WTC11 (cell line): ENCODE data around the gene TMPRSS3. TPM values are rescaled to one million over a fixed set of nuclear protein-coding genes. Genes with fewer than 3 reads are reported as not detected.

Experiments
- ATAC-seq: fragments of 200-7000 bp; cut with Tn5 transposase; 2 replicates; pipeline ENCODE4 v1.10.0; 2021; ENCODE audit warnings: mild to moderate bottlenecking, moderate library complexity
- CTCF ChIA-PET: fragments of 300-600 bp; sonication (Branson Sonifier 250); formaldehyde crosslinking; loops from one replicate; lab custom pipeline; 2021; ENCODE audit warnings: antibody characterized with exemption; lab: Charles Lee
- POLR2A ChIA-PET: fragments of 350-600 bp; sonication (Branson Sonifier 250); formaldehyde crosslinking; loops from one replicate; lab custom pipeline; 2021; ENCODE audit warnings: antibody characterized with exemption; lab: Charles Lee
- DNase-seq: peaks from one replicate; pipeline ENCODE4 v3.0.0; 2021; ENCODE audit warnings: low spot score
- H3K27ac Mint-ChIP-seq: 2 replicates; pipeline ENCODE4 v1.8.0; 2021; ENCODE audit warnings: mixed read lengths
- H3K27me3 Mint-ChIP-seq: 2 replicates; pipeline ENCODE4 v1.8.0; 2021; ENCODE audit warnings: low read depth, mild to moderate bottlenecking, moderate library complexity, mixed read lengths
- H3K36me3 Mint-ChIP-seq: 2 replicates; pipeline ENCODE4 v1.8.0; 2021; ENCODE audit warnings: mixed read lengths
- H3K4me1 Mint-ChIP-seq: 2 replicates; pipeline ENCODE4 v1.8.0; 2022; ENCODE audit warnings: mixed read lengths
- H3K4me3 Mint-ChIP-seq: 2 replicates; pipeline ENCODE4 v1.8.0; 2021; ENCODE audit warnings: mild to moderate bottlenecking, moderate library complexity, mixed read lengths
- H3K9me3 Mint-ChIP-seq: 2 replicates; pipeline ENCODE4 v1.8.0; 2021; ENCODE audit warnings: mixed read lengths
- EMX1 ChIP-seq: fragments of 250-450 bp; sonication (Bioruptor Pico); IDR thresholded peaks from 2 replicates; pipeline ENCODE4 v1.8.0; 2021; ENCODE audit warnings: mild to moderate bottlenecking
- ETV6 ChIP-seq: sonication (generic); formaldehyde crosslinking; IDR thresholded peaks from 2 replicates; pipeline ENCODE4 v1.8.1; 2022; ENCODE audit warnings: mild to moderate bottlenecking, missing genetic modification reagents
- FOXK1 ChIP-seq: sonication (generic); formaldehyde crosslinking; IDR thresholded peaks from 2 replicates; pipeline ENCODE4 v1.8.0; 2022; ENCODE audit warnings: mild to moderate bottlenecking, moderate library complexity, missing genetic modification reagents
- MYBL2 ChIP-seq: sonication (generic); formaldehyde crosslinking; IDR thresholded peaks from 2 replicates; pipeline ENCODE4 v1.8.1; 2023; ENCODE audit warnings: mild to moderate bottlenecking, moderate library complexity, missing genetic modification reagents
- NFYB ChIP-seq: sonication (generic); formaldehyde crosslinking; conservative IDR thresholded peaks from 2 replicates; pipeline ENCODE4 v1.8.0; 2022; ENCODE audit warnings: low read depth, missing genetic modification reagents
- PRRX2 ChIP-seq: fragments of 250-450 bp; sonication (Bioruptor Pico); IDR thresholded peaks from 2 replicates; pipeline ENCODE4 v1.8.0; 2021; ENCODE audit warnings: mild to moderate bottlenecking
- RORB ChIP-seq: fragments of 250-450 bp; sonication (Bioruptor Pico); IDR thresholded peaks from 2 replicates; pipeline ENCODE4 v1.9.0; 2021; ENCODE audit warnings: mild to moderate bottlenecking
- SOX15 ChIP-seq: fragments of 250-450 bp; sonication (Bioruptor Pico); IDR thresholded peaks from 2 replicates; pipeline ENCODE4 v1.9.0; 2021; ENCODE audit warnings: mild to moderate bottlenecking
- ZNF671 ChIP-seq: fragments of 250-450 bp; sonication (Bioruptor Pico); IDR thresholded peaks from 2 replicates; pipeline ENCODE4 v1.8.0; 2021; ENCODE audit warnings: mild to moderate bottlenecking
- total RNA-seq: library from RNA; stranded (reverse); gene quantifications from 3 replicates; pipeline ENCODE4 v1.2.3, GENCODE V29; 2021
- TF ChIP-seq, protein P1 (sequence below): fragments of 200-600 bp; IDR thresholded peaks from 2 replicates; pipeline ENCODE4 v1.8.0; 2022; ENCODE audit warnings: antibody characterized with exemption
- TF ChIP-seq, protein P2 (sequence below): sonication (generic); formaldehyde crosslinking; IDR thresholded peaks from 2 replicates; pipeline ENCODE4 v1.8.1; 2022; ENCODE audit warnings: low read depth, missing genetic modification reagents, borderline replicate concordance
- TF ChIP-seq, protein P3 (sequence below): fragments of 250-450 bp; sonication (Bioruptor Pico); IDR thresholded peaks from 2 replicates; pipeline ENCODE4 v1.9.0; 2021; ENCODE audit warnings: moderate library complexity, mild to moderate bottlenecking, inconsistent platforms, borderline replicate concordance
- TF ChIP-seq, protein P4 (sequence below): sonication (generic); formaldehyde crosslinking; IDR thresholded peaks from 2 replicates; pipeline ENCODE4 v1.8.0; 2022; ENCODE audit warnings: mild to moderate bottlenecking, missing genetic modification reagents
- TF ChIP-seq, protein P5 (sequence below): sonication (generic); formaldehyde crosslinking; IDR thresholded peaks from 2 replicates; pipeline ENCODE4 v1.8.0; 2023; ENCODE audit warnings: mild to moderate bottlenecking, missing genetic modification reagents
- TF ChIP-seq, protein P6 (sequence below): sonication (generic); formaldehyde crosslinking; IDR thresholded peaks from 2 replicates; pipeline ENCODE4 v1.8.1; 2022; ENCODE audit warnings: missing genetic modification reagents, borderline replicate concordance
- TF ChIP-seq, protein P7 (sequence below): sonication (generic); formaldehyde crosslinking; IDR thresholded peaks from 2 replicates; pipeline ENCODE4 v1.8.0; 2023; ENCODE audit warnings: missing genetic modification reagents, mild to moderate bottlenecking, borderline replicate concordance

TMPRSS3 gene
- total RNA-seq, 1 experiment from 2014 or later: 0.39 TPM

DNA sequence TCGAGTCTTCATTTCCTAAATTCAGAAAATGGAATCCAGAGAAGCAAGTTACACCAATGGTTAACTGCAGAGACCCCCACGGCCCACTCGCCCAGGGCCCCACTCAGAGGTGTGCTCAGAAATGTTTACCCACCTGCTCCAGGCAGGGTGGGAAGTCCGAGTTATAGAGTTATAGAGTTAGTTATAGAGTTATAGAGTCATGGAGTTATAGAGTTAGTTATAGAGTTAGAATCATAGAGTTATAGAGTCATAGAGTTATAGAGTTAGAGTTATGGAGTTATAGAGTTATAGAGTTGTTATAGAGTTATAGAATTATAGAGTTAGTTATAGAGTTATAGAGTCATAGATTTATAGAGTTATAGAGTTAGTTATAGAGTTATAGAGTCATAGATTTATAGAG is 39.5 kb upstream of the TMPRSS3 start (continued):
- TF ChIP-seq RORB: no peak

DNA sequence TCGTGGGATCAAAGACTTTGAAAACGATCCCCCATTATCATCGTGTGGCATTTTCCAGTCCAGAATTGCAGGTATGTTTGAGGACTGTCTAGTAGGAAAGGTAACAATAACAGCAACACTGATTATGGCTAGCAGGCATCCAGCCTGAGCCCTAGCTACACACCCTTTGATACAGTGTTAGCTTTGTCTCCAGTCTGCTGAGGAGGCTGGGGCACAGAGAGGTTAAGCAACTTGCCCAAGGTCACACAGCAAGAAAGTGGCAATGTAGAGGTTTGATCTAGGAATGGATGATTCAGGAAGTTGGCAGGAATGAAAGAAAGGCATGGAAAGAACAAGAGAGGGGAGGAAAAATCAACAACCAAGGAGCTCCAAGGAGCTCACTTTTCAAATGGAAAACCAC is 39.0 kb upstream of the TMPRSS3 start:
- TF ChIP-seq, protein P1, sequence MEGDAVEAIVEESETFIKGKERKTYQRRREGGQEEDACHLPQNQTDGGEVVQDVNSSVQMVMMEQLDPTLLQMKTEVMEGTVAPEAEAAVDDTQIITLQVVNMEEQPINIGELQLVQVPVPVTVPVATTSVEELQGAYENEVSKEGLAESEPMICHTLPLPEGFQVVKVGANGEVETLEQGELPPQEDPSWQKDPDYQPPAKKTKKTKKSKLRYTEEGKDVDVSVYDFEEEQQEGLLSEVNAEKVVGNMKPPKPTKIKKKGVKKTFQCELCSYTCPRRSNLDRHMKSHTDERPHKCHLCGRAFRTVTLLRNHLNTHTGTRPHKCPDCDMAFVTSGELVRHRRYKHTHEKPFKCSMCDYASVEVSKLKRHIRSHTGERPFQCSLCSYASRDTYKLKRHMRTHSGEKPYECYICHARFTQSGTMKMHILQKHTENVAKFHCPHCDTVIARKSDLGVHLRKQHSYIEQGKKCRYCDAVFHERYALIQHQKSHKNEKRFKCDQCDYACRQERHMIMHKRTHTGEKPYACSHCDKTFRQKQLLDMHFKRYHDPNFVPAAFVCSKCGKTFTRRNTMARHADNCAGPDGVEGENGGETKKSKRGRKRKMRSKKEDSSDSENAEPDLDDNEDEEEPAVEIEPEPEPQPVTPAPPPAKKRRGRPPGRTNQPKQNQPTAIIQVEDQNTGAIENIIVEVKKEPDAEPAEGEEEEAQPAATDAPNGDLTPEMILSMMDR: no peak
- TF ChIP-seq FOXK1 (CRISPR knock-in tag) (no peak), ETV6 (CRISPR knock-in tag) (no peak), MYBL2 (no peak), PRRX2 (CRISPR knock-in tag) (no peak), NFYB (CRISPR knock-in tag) (no peak), ZNF671 (CRISPR knock-in tag) (no peak), EMX1 (no peak), SOX15 (no peak)
- TF ChIP-seq, protein P2, sequence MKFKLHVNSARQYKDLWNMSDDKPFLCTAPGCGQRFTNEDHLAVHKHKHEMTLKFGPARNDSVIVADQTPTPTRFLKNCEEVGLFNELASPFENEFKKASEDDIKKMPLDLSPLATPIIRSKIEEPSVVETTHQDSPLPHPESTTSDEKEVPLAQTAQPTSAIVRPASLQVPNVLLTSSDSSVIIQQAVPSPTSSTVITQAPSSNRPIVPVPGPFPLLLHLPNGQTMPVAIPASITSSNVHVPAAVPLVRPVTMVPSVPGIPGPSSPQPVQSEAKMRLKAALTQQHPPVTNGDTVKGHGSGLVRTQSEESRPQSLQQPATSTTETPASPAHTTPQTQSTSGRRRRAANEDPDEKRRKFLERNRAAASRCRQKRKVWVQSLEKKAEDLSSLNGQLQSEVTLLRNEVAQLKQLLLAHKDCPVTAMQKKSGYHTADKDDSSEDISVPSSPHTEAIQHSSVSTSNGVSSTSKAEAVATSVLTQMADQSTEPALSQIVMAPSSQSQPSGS: no peak
- TF ChIP-seq, protein P3, sequence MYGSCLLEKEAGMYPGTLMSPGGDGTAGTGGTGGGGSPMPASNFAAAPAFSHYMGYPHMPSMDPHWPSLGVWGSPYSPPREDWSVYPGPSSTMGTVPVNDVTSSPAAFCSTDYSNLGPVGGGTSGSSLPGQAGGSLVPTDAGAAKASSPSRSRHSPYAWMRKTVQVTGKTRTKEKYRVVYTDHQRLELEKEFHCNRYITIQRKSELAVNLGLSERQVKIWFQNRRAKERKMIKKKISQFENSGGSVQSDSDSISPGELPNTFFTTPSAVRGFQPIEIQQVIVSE (CRISPR knock-in tag): no peak
- TF ChIP-seq, protein P4, sequence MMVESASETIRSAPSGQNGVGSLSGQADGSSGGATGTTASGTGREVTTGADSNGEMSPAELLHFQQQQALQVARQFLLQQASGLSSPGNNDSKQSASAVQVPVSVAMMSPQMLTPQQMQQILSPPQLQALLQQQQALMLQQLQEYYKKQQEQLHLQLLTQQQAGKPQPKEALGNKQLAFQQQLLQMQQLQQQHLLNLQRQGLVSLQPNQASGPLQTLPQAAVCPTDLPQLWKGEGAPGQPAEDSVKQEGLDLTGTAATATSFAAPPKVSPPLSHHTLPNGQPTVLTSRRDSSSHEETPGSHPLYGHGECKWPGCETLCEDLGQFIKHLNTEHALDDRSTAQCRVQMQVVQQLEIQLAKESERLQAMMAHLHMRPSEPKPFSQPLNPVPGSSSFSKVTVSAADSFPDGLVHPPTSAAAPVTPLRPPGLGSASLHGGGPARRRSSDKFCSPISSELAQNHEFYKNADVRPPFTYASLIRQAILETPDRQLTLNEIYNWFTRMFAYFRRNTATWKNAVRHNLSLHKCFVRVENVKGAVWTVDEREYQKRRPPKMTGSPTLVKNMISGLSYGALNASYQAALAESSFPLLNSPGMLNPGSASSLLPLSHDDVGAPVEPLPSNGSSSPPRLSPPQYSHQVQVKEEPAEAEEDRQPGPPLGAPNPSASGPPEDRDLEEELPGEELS (CRISPR knock-in tag): no peak
- TF ChIP-seq, protein P5, sequence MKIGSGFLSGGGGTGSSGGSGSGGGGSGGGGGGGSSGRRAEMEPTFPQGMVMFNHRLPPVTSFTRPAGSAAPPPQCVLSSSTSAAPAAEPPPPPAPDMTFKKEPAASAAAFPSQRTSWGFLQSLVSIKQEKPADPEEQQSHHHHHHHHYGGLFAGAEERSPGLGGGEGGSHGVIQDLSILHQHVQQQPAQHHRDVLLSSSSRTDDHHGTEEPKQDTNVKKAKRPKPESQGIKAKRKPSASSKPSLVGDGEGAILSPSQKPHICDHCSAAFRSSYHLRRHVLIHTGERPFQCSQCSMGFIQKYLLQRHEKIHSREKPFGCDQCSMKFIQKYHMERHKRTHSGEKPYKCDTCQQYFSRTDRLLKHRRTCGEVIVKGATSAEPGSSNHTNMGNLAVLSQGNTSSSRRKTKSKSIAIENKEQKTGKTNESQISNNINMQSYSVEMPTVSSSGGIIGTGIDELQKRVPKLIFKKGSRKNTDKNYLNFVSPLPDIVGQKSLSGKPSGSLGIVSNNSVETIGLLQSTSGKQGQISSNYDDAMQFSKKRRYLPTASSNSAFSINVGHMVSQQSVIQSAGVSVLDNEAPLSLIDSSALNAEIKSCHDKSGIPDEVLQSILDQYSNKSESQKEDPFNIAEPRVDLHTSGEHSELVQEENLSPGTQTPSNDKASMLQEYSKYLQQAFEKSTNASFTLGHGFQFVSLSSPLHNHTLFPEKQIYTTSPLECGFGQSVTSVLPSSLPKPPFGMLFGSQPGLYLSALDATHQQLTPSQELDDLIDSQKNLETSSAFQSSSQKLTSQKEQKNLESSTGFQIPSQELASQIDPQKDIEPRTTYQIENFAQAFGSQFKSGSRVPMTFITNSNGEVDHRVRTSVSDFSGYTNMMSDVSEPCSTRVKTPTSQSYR (CRISPR knock-in tag): no peak
- TF ChIP-seq, protein P6, sequence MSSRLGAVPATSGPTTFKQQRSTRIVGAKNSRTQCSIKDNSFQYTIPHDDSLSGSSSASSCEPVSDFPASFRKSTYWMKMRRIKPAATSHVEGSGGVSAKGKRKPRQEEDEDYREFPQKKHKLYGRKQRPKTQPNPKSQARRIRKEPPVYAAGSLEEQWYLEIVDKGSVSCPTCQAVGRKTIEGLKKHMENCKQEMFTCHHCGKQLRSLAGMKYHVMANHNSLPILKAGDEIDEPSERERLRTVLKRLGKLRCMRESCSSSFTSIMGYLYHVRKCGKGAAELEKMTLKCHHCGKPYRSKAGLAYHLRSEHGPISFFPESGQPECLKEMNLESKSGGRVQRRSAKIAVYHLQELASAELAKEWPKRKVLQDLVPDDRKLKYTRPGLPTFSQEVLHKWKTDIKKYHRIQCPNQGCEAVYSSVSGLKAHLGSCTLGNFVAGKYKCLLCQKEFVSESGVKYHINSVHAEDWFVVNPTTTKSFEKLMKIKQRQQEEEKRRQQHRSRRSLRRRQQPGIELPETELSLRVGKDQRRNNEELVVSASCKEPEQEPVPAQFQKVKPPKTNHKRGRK (CRISPR knock-in tag): no peak
- TF ChIP-seq, protein P7, sequence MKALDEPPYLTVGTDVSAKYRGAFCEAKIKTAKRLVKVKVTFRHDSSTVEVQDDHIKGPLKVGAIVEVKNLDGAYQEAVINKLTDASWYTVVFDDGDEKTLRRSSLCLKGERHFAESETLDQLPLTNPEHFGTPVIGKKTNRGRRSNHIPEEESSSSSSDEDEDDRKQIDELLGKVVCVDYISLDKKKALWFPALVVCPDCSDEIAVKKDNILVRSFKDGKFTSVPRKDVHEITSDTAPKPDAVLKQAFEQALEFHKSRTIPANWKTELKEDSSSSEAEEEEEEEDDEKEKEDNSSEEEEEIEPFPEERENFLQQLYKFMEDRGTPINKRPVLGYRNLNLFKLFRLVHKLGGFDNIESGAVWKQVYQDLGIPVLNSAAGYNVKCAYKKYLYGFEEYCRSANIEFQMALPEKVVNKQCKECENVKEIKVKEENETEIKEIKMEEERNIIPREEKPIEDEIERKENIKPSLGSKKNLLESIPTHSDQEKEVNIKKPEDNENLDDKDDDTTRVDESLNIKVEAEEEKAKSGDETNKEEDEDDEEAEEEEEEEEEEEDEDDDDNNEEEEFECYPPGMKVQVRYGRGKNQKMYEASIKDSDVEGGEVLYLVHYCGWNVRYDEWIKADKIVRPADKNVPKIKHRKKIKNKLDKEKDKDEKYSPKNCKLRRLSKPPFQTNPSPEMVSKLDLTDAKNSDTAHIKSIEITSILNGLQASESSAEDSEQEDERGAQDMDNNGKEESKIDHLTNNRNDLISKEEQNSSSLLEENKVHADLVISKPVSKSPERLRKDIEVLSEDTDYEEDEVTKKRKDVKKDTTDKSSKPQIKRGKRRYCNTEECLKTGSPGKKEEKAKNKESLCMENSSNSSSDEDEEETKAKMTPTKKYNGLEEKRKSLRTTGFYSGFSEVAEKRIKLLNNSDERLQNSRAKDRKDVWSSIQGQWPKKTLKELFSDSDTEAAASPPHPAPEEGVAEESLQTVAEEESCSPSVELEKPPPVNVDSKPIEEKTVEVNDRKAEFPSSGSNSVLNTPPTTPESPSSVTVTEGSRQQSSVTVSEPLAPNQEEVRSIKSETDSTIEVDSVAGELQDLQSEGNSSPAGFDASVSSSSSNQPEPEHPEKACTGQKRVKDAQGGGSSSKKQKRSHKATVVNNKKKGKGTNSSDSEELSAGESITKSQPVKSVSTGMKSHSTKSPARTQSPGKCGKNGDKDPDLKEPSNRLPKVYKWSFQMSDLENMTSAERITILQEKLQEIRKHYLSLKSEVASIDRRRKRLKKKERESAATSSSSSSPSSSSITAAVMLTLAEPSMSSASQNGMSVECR (CRISPR knock-in tag): no peak
- Mint-ChIP-seq H3K4me3 (no peak overlapping the region), H3K36me3 (peaks cover 3% of the 10 kb centered on the region; the same call in 1 of the 2 replicates), H3K9me3 (peaks cover 37% of the 10 kb centered on the region), H3K27me3 (peaks cover 11% of the 10 kb centered on the region; the same call in 1 of the 2 replicates), H3K27ac (no peak overlapping the region), H3K4me1 (no peaks in the 10 kb centered on the region)
- CTCF ChIA-PET: no interaction called here
- ATAC-seq: no peak
- no peak for DNase-seq
- POLR2A ChIA-PET: no interaction called here
